WTC11 (cell line): ENCODE measurements around the gene KRT80.
A peak's percentile ranks its signal among the peaks of the same experiment; 100 is the strongest.

ENCODE experiments used
- ATF2 ChIP-seq: sonication (generic); formaldehyde crosslinking; IDR thresholded peaks from 2 replicates; pipeline ENCODE4 v1.8.1; 2022; ENCODE audit warnings: low read depth, missing genetic modification reagents, borderline replicate concordance
- CBFB ChIP-seq: sonication (generic); formaldehyde crosslinking; IDR thresholded peaks from 2 replicates; pipeline ENCODE4 v1.8.1; 2022; ENCODE audit warnings: mild to moderate bottlenecking, low read depth, missing genetic modification reagents
- CREB1 ChIP-seq: sonication (generic); formaldehyde crosslinking; IDR thresholded peaks from 2 replicates; pipeline ENCODE4 v1.8.0; 2023; ENCODE audit warnings: mild to moderate bottlenecking, missing genetic modification reagents
- CTCF ChIP-seq: fragments of 200-600 bp; IDR thresholded peaks from 2 replicates; pipeline ENCODE4 v1.8.0; 2022; ENCODE audit warnings: antibody characterized with exemption
- MAX ChIP-seq: sonication (generic); formaldehyde crosslinking; IDR thresholded peaks from 2 replicates; pipeline ENCODE4 v1.8.0; 2022; ENCODE audit warnings: mild to moderate bottlenecking, missing genetic modification reagents
- NR2C2 ChIP-seq: sonication (generic); formaldehyde crosslinking; IDR thresholded peaks from 2 replicates; pipeline ENCODE4 v1.8.0; 2022; ENCODE audit warnings: mild to moderate bottlenecking, missing genetic modification reagents
- SP1 ChIP-seq: sonication (generic); formaldehyde crosslinking; conservative IDR thresholded peaks from 2 replicates; pipeline ENCODE4 v1.8.1; 2022; ENCODE audit warnings: missing genetic modification reagents

GRCh38 chr12:52221912-52222457 lies 30.2 kb upstream of the KRT80 start:
- TF ChIP-seq CTCF (peak; percentile 87), SP1 (no peak), CBFB (CRISPR knock-in tag) (no peak), NR2C2 (no peak), CREB1 (CRISPR knock-in tag) (no peak), MAX (CRISPR knock-in tag) (no peak), ATF2 (no peak)
